ENCODE data around the gene TOR1AIP1.
"Not testable (repeated sequence)": the region's sequence is repeated elsewhere in the genome, so short reads cannot be mapped to it uniquely, and the experiment has no call there.

The TOR1AIP1 gene

GRCh38 chr1:179882253-179883039, at the start of gene TOR1AIP1:
Gene TOR1AIP1, plus strand, starts transcription at chr1:179882285. Its CDS starts 218 bp downstream, at chr1:179882503.
- DNase-seq, result peak; percentile 98

GRCh38 chr1:179836686-179837445, 45.2 kb upstream of the TOR1AIP1 start:
- DNase-seq, result not testable (repeated sequence)

GRCh38 chr1:179840107-179840506, 42.0 kb upstream of the TOR1AIP1 start:
- no peak for DNase-seq

- no peak for DNase-seq
These were observed 33.9 kb upstream of the TOR1AIP1 start for GRCh38 chr1:179848233-179848632.

- DNase-seq, result no peak
These were observed 29.0 kb upstream of the TOR1AIP1 start for GRCh38 chr1:179853102-179853501.

GRCh38 chr1:179855831-179856230, 26.3 kb upstream of the TOR1AIP1 start:
- DNase-seq, result not testable (repeated sequence)

GRCh38 chr1:179856296-179856695, 25.8 kb upstream of the TOR1AIP1 start:
- DNase-seq, result no peak

GRCh38 chr1:179857009-179857408, 25.1 kb upstream of the TOR1AIP1 start:
- DNase-seq, result no peak

GRCh38 chr1:179860652-179861051, 21.4 kb upstream of the TOR1AIP1 start:
- no peak for DNase-seq

- DNase-seq, result no peak
These were observed 16.7 kb upstream of the TOR1AIP1 start for GRCh38 chr1:179865377-179865776.

GRCh38 chr1:179866616-179867015, 15.5 kb upstream of the TOR1AIP1 start:
- no peak for DNase-seq

GRCh38 chr1:179867493-179868330, 14.4 kb upstream of the TOR1AIP1 start:
- peak; percentile 34 for DNase-seq

GRCh38 chr1:179870870-179871269, 11.2 kb upstream of the TOR1AIP1 start:
- DNase-seq, result no peak

GRCh38 chr1:179871940-179872339, 10.1 kb upstream of the TOR1AIP1 start:
- no peak for DNase-seq

GRCh38 chr1:179872558-179872957, 9.5 kb upstream of the TOR1AIP1 start:
- DNase-seq, result no peak

- DNase-seq, result no peak
These were observed 8.6 kb upstream of the TOR1AIP1 start for GRCh38 chr1:179873438-179873851.

- no peak for DNase-seq
These were observed 6.3 kb upstream of the TOR1AIP1 start for GRCh38 chr1:179875596-179876299.

- peak; percentile 57 for DNase-seq
These were observed 5.8 kb upstream of the TOR1AIP1 start for GRCh38 chr1:179876300-179876715.

- peak; percentile 94 for DNase-seq
These were observed 4.4 kb upstream of the TOR1AIP1 start, which contains the start of gene TOR1AIP2 for GRCh38 chr1:179877586-179878265. Gene TOR1AIP2, minus strand, starts transcription at chr1:179877803. Its CDS starts 25,138 bp downstream, at chr1:179852665.

GRCh38 chr1:179879797-179880196, 2.3 kb upstream of the TOR1AIP1 start:
- peak; percentile 35 for DNase-seq

GRCh38 chr1:179881642-179882252, 338 bp upstream of the TOR1AIP1 start:
- no peak for DNase-seq
